Measurements from ENCODE around the gene GABBR2. TPM values are rescaled to one million over a fixed set of nuclear protein-coding genes. Genes with fewer than 3 reads are reported as not detected.

GABBR2 gene
- total and polyA plus RNA-seq, 2 donors (not counting 1 experiment from before 2014, with no cell fraction given), result 0.03 TPM; not detected in 1

- CTCF ChIA-PET, result no interaction called here
- Mint-ChIP-seq H3K4me1 (peaks cover 4% of the 10 kb centered on the region), H3K27me3 (peaks cover 41% of the 10 kb centered on the region), H3K4me3 (no peak overlapping the region), H3K9me3 (ENCODE audit: insufficient read depth) (no peaks in the 10 kb centered on the region), H3K27ac (no peak overlapping the region)
- H3K4me1 ChIP-seq (ENCODE audit: control insufficient read depth in 2 of 2, insufficient read depth in 2 of 2, low read length in 2 of 2), result peaks cover under 1 to 1% of the 10 kb centered on the region in 2 donors
- H3K27ac ChIP-seq (ENCODE audit: low read length in 2 of 2), result no peak overlapping the region
- peaks cover 0 to 3% (median under 1%) of the 10 kb centered on the region in 4 experiments for H3K27me3 ChIP-seq (replicated peaks in 1 of 4; ENCODE audit: control extremely low read depth in 1 of 4, control insufficient read depth in 3 of 4, insufficient read depth in 4 of 4, low read length in 3 of 4)
- no peak overlapping the region for H3K9ac ChIP-seq (ENCODE audit: low read length)
- no peak overlapping the region for H3K4me3 ChIP-seq (ENCODE audit: control extremely low read depth in 1 of 5, extremely low read depth in 1 of 5, insufficient read depth in 1 of 5, low read depth in 2 of 5, low read length in 4 of 5)
- no peaks in the 10 kb centered on the region for H4K20me1 ChIP-seq (ENCODE audit: control insufficient read depth, insufficient read depth, low read length, poor library complexity, severe bottlenecking)
- intact Hi-C loops (cut with micrococcal nuclease), result no loop called here
- ATAC-seq (ENCODE audit: low read depth) (no peak), DNase-seq (no peak)
- WGBS (ENCODE audit: insufficient coverage), result 82% methylated on average over 11 of the region's 11 CpGs
- no peak overlapping the region for H2AFZ ChIP-seq (ENCODE audit: insufficient read depth, low read depth, low read length, poor library complexity, severe bottlenecking)
- no peak for TF ChIP-seq EZH2 (IDR thresholded peaks at IDR 0.05; ENCODE audit: borderline replicate concordance, insufficient read depth, low read depth, low read length, poor library complexity, severe bottlenecking)
- no peak for TF ChIP-seq CTCF (IDR thresholded peaks at IDR 0.05)
- no peaks in the 10 kb centered on the region for H3K36me3 ChIP-seq (replicated peaks in 1 of 2; ENCODE audit: control extremely low read depth in 1 of 2, control insufficient read depth in 1 of 2, extremely low read depth in 1 of 2, insufficient read depth in 2 of 2, low read length in 1 of 2)
- no peaks in the 10 kb centered on the region for H3K79me2 ChIP-seq (ENCODE audit: control insufficient read depth, insufficient read depth, low read length)
- H3K9me3 ChIP-seq (ENCODE audit: control extremely low read depth in 1 of 3, control insufficient read depth in 2 of 3, insufficient read depth in 1 of 3, low read length in 2 of 3), result no peaks in the 10 kb centered on the region
- POLR2A ChIA-PET, result no interaction called here
- H3K4me2 ChIP-seq (replicated peaks; ENCODE audit: low read depth, low read length, poor library complexity, severe bottlenecking), result no peak overlapping the region
These were observed 127.8 kb downstream of the GABBR2 start for GRCh38 chr9:98580956-98581355.

GRCh38 chr9:98579700-98580099, 129.0 kb downstream of the GABBR2 start:
- no peak overlapping the region for H2AFZ ChIP-seq (ENCODE audit: insufficient read depth, low read depth, low read length, poor library complexity, severe bottlenecking)
- peaks cover 6 to 8% of the 10 kb centered on the region in 2 donors for H3K4me1 ChIP-seq (ENCODE audit: control insufficient read depth in 2 of 2, insufficient read depth in 2 of 2, low read length in 2 of 2)
- TF ChIP-seq EZH2 (IDR thresholded peaks at IDR 0.05; ENCODE audit: borderline replicate concordance, insufficient read depth, low read depth, low read length, poor library complexity, severe bottlenecking), result no peak
- TF ChIP-seq CTCF (IDR thresholded peaks at IDR 0.05), result no peak
- ATAC-seq (ENCODE audit: low read depth) (no peak), DNase-seq (no peak)
- Mint-ChIP-seq H3K27me3 (peaks cover 45% of the 10 kb centered on the region), H3K9me3 (ENCODE audit: insufficient read depth) (no peaks in the 10 kb centered on the region), H3K4me3 (no peak overlapping the region), H3K4me1 (peaks cover 13% of the 10 kb centered on the region), H3K27ac (no peak overlapping the region)
- ChIA-PET POLR2A (no interaction called here), CTCF (no interaction called here)
- 100% methylated on average over 1 of the region's 2 CpGs for WGBS (ENCODE audit: insufficient coverage)
- H3K36me3 ChIP-seq (replicated peaks in 1 of 2; ENCODE audit: control extremely low read depth in 1 of 2, control insufficient read depth in 1 of 2, extremely low read depth in 1 of 2, insufficient read depth in 2 of 2, low read length in 1 of 2), result no peaks in the 10 kb centered on the region
- no peaks in the 10 kb centered on the region for H4K20me1 ChIP-seq (ENCODE audit: control insufficient read depth, insufficient read depth, low read length, poor library complexity, severe bottlenecking)
- H3K9me3 ChIP-seq (ENCODE audit: control extremely low read depth in 1 of 3, control insufficient read depth in 2 of 3, insufficient read depth in 1 of 3, low read length in 2 of 3), result no peaks in the 10 kb centered on the region
- no peak overlapping the region for H3K4me2 ChIP-seq (replicated peaks; ENCODE audit: low read depth, low read length, poor library complexity, severe bottlenecking)
- no peak overlapping the region for H3K9ac ChIP-seq (ENCODE audit: low read length)
- H3K79me2 ChIP-seq (ENCODE audit: control insufficient read depth, insufficient read depth, low read length), result no peaks in the 10 kb centered on the region
- intact Hi-C loops (cut with micrococcal nuclease), result no loop called here
- H3K27me3 ChIP-seq (replicated peaks in 1 of 4; ENCODE audit: control extremely low read depth in 1 of 4, control insufficient read depth in 3 of 4, insufficient read depth in 4 of 4, low read length in 3 of 4), result peaks cover 0 to 3% (median under 1%) of the 10 kb centered on the region in 4 experiments
- H3K27ac ChIP-seq (ENCODE audit: low read length in 2 of 2), result no peak overlapping the region
- H3K4me3 ChIP-seq (ENCODE audit: control extremely low read depth in 1 of 5, extremely low read depth in 1 of 5, insufficient read depth in 1 of 5, low read depth in 2 of 5, low read length in 4 of 5), result no peak overlapping the region

Measured in B cell (primary cell).